Smooth muscle cell (in vitro differentiated cells): ENCODE measurements around the gene SPTLC2. TPM values are rescaled to one million over a fixed set of nuclear protein-coding genes. Genes with fewer than 3 reads are reported as not detected.

Source experiments
- DNase-seq: peaks from one replicate; lab custom pipeline; 2025; ENCODE audit not compliant: unreplicated experiment; lab: John Stamatoyannopoulos, UW
- H2AFZ ChIP-seq: fragments of 200-600 bp; sonication (generic); 2 replicates; pipeline ENCODE4 v1.6.0; 2016; ENCODE audit warnings: antibody characterized with exemption, low read depth, mild to moderate bottlenecking
- H3F3A ChIP-seq: fragments of 200-600 bp; sonication (generic); 2 replicates; pipeline ENCODE4 v1.6.0; 2017; ENCODE audit warnings: antibody characterized with exemption, low read depth
- H3K27ac ChIP-seq: fragments of 200-600 bp; sonication (generic); 2 replicates; pipeline ENCODE4 v1.5.1; 2016; ENCODE audit warnings: low read depth, mild to moderate bottlenecking
- H3K27me3 ChIP-seq: fragments of 200-600 bp; sonication (generic); 2 replicates; pipeline ENCODE4 v1.6.1; 2016; ENCODE audit warnings: low read depth, mild to moderate bottlenecking
- H3K36me3 ChIP-seq: fragments of 200-600 bp; sonication (generic); 2 replicates; pipeline ENCODE4 v1.5.1; 2016; ENCODE audit warnings: low read depth
- H3K4me1 ChIP-seq: fragments of 200-600 bp; sonication (generic); 2 replicates; pipeline ENCODE4 v1.5.1; 2016; ENCODE audit warnings: low read depth
- H3K4me2 ChIP-seq: fragments of 200-600 bp; sonication (generic); 2 replicates; pipeline ENCODE4 v1.6.0; 2016; ENCODE audit warnings: mild to moderate bottlenecking
- H3K4me3 ChIP-seq: fragments of 200-600 bp; sonication (generic); 2 replicates; pipeline ENCODE4 v1.5.1; 2016; ENCODE audit warnings: mild to moderate bottlenecking
- H3K79me2 ChIP-seq: fragments of 200-600 bp; sonication (generic); 2 replicates; pipeline ENCODE4 v1.6.0; 2016; ENCODE audit warnings: low read depth, mild to moderate bottlenecking
- H3K9ac ChIP-seq: fragments of 200-600 bp; sonication (generic); 2 replicates; pipeline ENCODE4 v1.6.0; 2016; ENCODE audit warnings: low read depth
- H3K9me3 ChIP-seq: fragments of 200-600 bp; sonication (generic); replicated peaks from 2 replicates; pipeline ENCODE4 v1.5.1; 2016; ENCODE audit warnings: low read depth
- H4K20me1 ChIP-seq: fragments of 200-600 bp; sonication (generic); 2 replicates; pipeline ENCODE4 v1.6.0; 2016; ENCODE audit warnings: low read depth
- WGBS: methylation state at CpG from one replicate; pipeline ENCODE4 v1.1.7; 2016; ENCODE audit warnings: low lambda C conversion rate; 5-methylcytosine and 5-hydroxymethylcytosine counted together
- polyA plus RNA-seq: library from polyadenylated mRNA; unstranded; fragments of >200 nt; fragmentation: Nextera tagmentation; extraction: Ambion mirVana; gene quantifications from 2 replicates; pipeline ENCODE4 v1.2.1, GENCODE V29; 2016
- total RNA-seq: library from RNA; depleted of rRNA; stranded (reverse); fragments of >200 nt; gene quantifications from 2 replicates; pipeline ENCODE4 v1.2.3, GENCODE V29; 2014
- TF ChIP-seq, protein P1 (sequence below): fragments of 200-600 bp; sonication (generic); IDR thresholded peaks from 2 replicates; pipeline ENCODE4 v1.5.1; 2017; ENCODE audit warnings: borderline replicate concordance, mild to moderate bottlenecking, antibody characterized with exemption; ENCODE audit not compliant: insufficient read depth, poor library complexity, severe bottlenecking

SPTLC2 gene
- total and polyA plus RNA-seq, 2 experiments from 2014 or later = 23.4 to 24.8 TPM

DNA sequence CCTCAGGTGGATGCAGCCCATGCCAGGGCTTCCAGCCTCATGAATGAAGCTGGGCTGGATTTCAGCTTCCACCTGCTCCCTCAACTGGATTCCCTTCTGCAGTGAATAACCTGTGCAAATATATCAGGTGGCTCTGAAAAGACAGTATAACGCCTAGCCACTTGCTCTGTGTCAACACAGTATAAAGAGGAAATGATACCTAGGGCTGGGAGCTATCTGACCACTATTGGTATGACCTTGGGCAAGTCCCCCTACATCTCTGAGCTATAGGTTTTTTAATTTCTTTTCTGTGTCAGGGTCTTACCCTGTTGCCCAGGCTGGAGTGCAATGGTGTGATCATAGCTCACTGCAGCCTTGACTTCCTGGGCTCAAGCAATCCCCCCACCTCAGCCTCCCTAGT lies 137.6 kb downstream of the SPTLC2 start:
- no peak overlapping the region for H3K27ac ChIP-seq
- H3K4me2 ChIP-seq = no peak overlapping the region
- no peak overlapping the region for H3K4me3 ChIP-seq
- no peaks in the 10 kb centered on the region for H3K9me3 ChIP-seq
- no peaks in the 10 kb centered on the region for H3K79me2 ChIP-seq
- H3K36me3 ChIP-seq = no peaks in the 10 kb centered on the region
- H3K9ac ChIP-seq = no peak overlapping the region
- no peaks in the 10 kb centered on the region for H3F3A ChIP-seq
- H4K20me1 ChIP-seq = no peaks in the 10 kb centered on the region
- DNase-seq = no peak
- H2AFZ ChIP-seq = no peak overlapping the region
- H3K4me1 ChIP-seq = no peaks in the 10 kb centered on the region
- H3K27me3 ChIP-seq = no peaks in the 10 kb centered on the region
- 92% methylated on average over 1 of the region's 1 CpG for WGBS
- TF ChIP-seq, protein P1, sequence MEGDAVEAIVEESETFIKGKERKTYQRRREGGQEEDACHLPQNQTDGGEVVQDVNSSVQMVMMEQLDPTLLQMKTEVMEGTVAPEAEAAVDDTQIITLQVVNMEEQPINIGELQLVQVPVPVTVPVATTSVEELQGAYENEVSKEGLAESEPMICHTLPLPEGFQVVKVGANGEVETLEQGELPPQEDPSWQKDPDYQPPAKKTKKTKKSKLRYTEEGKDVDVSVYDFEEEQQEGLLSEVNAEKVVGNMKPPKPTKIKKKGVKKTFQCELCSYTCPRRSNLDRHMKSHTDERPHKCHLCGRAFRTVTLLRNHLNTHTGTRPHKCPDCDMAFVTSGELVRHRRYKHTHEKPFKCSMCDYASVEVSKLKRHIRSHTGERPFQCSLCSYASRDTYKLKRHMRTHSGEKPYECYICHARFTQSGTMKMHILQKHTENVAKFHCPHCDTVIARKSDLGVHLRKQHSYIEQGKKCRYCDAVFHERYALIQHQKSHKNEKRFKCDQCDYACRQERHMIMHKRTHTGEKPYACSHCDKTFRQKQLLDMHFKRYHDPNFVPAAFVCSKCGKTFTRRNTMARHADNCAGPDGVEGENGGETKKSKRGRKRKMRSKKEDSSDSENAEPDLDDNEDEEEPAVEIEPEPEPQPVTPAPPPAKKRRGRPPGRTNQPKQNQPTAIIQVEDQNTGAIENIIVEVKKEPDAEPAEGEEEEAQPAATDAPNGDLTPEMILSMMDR = no peak

DNA sequence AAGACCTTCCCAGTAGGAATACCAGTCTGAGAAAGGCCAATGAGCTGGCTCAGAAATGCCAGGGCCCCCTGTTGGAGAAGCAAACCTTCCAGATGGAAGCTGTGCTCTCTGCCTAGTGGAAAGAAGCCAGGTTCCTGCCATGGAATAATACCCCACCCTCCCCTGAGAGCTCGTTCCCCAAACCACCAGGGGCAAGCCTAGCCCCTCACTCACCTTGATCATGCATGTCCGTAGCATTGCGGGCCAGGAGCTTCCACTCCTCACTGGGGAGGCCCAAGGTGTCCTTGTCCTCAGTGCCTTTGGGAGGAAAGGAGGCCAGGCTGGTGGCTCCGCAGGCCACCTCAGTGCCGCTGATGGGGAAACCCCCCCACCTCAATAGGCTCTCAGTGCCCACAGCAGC lies 138.4 kb downstream of the SPTLC2 start:
- H3K79me2 ChIP-seq = no peaks in the 10 kb centered on the region
- H3K9ac ChIP-seq = no peak overlapping the region
- no peak overlapping the region for H3K4me3 ChIP-seq
- TF ChIP-seq, protein P1 = no peak
- no peaks in the 10 kb centered on the region for H3K4me1 ChIP-seq
- H3K9me3 ChIP-seq = no peaks in the 10 kb centered on the region
- no peaks in the 10 kb centered on the region for H3K36me3 ChIP-seq
- 97% methylated on average over 5 of the region's 5 CpGs for WGBS
- H3K27ac ChIP-seq = no peak overlapping the region
- H4K20me1 ChIP-seq = no peaks in the 10 kb centered on the region
- H3F3A ChIP-seq = no peaks in the 10 kb centered on the region
- no peak overlapping the region for H3K4me2 ChIP-seq
- H3K27me3 ChIP-seq = no peaks in the 10 kb centered on the region
- H2AFZ ChIP-seq = no peak overlapping the region
- no peak for DNase-seq

DNA sequence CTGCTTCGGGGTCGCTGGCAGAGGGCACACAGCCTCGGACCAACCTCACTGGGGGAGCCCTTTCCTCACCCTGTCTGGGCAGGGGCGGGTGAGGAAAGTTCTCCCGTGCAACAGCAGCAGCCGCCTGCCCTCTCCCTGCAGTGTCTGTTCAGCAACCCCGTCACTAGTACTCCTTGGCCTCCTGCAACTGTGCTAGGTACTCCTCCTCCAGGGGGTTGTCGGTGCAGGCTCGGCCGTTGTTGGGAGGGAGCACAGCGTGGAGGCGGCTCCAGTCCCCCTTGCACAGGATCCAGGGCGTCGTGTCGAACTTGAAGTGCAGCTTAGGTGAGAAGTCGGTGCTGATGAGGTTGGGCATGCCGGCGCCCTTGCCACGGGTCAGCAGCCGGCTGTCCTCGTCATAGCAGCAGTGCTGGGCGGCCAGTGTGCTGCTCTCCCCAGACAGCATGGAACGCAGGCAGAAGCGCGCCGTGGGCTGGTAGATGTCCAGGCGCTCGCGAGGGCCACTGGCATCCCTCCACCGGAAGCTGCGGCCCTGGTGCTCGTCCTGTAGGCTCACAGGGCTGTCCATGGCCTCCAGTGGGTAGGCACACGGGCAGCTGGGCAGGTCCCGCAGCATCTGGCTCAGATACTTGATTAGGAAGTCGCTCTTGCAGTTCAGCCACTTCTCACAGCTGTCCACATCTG lies 140.9 kb downstream of the SPTLC2 start:
- Histone ChIP-seq H3K27ac (no peak overlapping the region), H3K9ac (no peak overlapping the region), H3K4me3 (no peak overlapping the region), H3K9me3 (no peaks in the 10 kb centered on the region), H4K20me1 (no peaks in the 10 kb centered on the region), H3K36me3 (no peaks in the 10 kb centered on the region), H3K27me3 (no peaks in the 10 kb centered on the region), H3K4me2 (no peak overlapping the region), H3K4me1 (no peaks in the 10 kb centered on the region), H3F3A (no peaks in the 10 kb centered on the region), H2AFZ (no peak overlapping the region), H3K79me2 (no peaks in the 10 kb centered on the region)
- no peak for DNase-seq
- 93% methylated on average over 35 of the region's 35 CpGs for WGBS
- TF ChIP-seq, protein P1 = no peak
